ENCODE results near the gene BRSK2.
"Not testable (repeated sequence)": the region's sequence is repeated elsewhere in the genome, so short reads cannot be mapped to it uniquely, and the experiment has no call there.

The BRSK2 gene

GRCh38 chr11:1354125-1354938 lies 35.4 kb upstream of the BRSK2 start:
- no peak for DNase-seq (ENCODE audit: low read depth in 2 of 2)

- no peak for DNase-seq (ENCODE audit: low read depth in 2 of 2)
Measured at GRCh38 chr11:1356007-1356435, 33.7 kb upstream of the BRSK2 start.

- DNase-seq (ENCODE audit: low read depth in 2 of 2), result no peak
Measured at GRCh38 chr11:1356478-1356960, 33.2 kb upstream of the BRSK2 start.

- DNase-seq (ENCODE audit: low read depth in 2 of 2), result no peak
Measured at GRCh38 chr11:1358286-1358685, 31.4 kb upstream of the BRSK2 start.

- not testable (repeated sequence) for DNase-seq (ENCODE audit: low read depth in 2 of 2)
Measured at GRCh38 chr11:1358931-1359330, 30.8 kb upstream of the BRSK2 start.

GRCh38 chr11:1359556-1359955 lies 30.2 kb upstream of the BRSK2 start:
- DNase-seq (ENCODE audit: low read depth in 2 of 2), result no peak

- DNase-seq (ENCODE audit: low read depth in 2 of 2), result no peak
Measured at GRCh38 chr11:1360181-1360834, 29.4 kb upstream of the BRSK2 start.

GRCh38 chr11:1360835-1361357 lies 28.8 kb upstream of the BRSK2 start:
- no peak for DNase-seq (ENCODE audit: low read depth in 2 of 2)

- DNase-seq (ENCODE audit: low read depth in 2 of 2), result no peak
Measured at GRCh38 chr11:1361882-1362281, 27.9 kb upstream of the BRSK2 start.

GRCh38 chr11:1367721-1368120 lies 22.0 kb upstream of the BRSK2 start:
- no peak for DNase-seq (ENCODE audit: low read depth in 2 of 2)

GRCh38 chr11:1368216-1368615 lies 21.5 kb upstream of the BRSK2 start:
- no peak for DNase-seq (ENCODE audit: low read depth in 2 of 2)

GRCh38 chr11:1368966-1369365 lies 20.8 kb upstream of the BRSK2 start:
- DNase-seq (ENCODE audit: low read depth in 2 of 2), result no peak

- DNase-seq (ENCODE audit: low read depth in 2 of 2), result no peak
Measured at GRCh38 chr11:1369371-1370005, 20.2 kb upstream of the BRSK2 start.

GRCh38 chr11:1370186-1371025 lies 19.3 kb upstream of the BRSK2 start:
- DNase-seq (ENCODE audit: low read depth in 2 of 2), result no peak

GRCh38 chr11:1371026-1371325 lies 18.8 kb upstream of the BRSK2 start:
- no peak for DNase-seq (ENCODE audit: low read depth in 2 of 2)

GRCh38 chr11:1371377-1371776 lies 18.4 kb upstream of the BRSK2 start:
- DNase-seq (ENCODE audit: low read depth in 2 of 2), result no peak

- DNase-seq (ENCODE audit: low read depth in 2 of 2), result no peak
Measured at GRCh38 chr11:1371836-1372465, 17.8 kb upstream of the BRSK2 start.

GRCh38 chr11:1372660-1373059 lies 17.1 kb upstream of the BRSK2 start:
- DNase-seq (ENCODE audit: low read depth in 2 of 2), result no peak

- no peak for DNase-seq (ENCODE audit: low read depth in 2 of 2)
Measured at GRCh38 chr11:1373536-1374214, 16.1 kb upstream of the BRSK2 start.

- no peak for DNase-seq (ENCODE audit: low read depth in 2 of 2)
Measured at GRCh38 chr11:1375161-1375954, 14.4 kb upstream of the BRSK2 start.
